Measurements from ENCODE around the gene NDUFA11. TPM values are rescaled to one million over a fixed set of nuclear protein-coding genes. Genes with fewer than 3 reads are reported as not detected.

Gene NDUFA11
- total and polyA plus RNA-seq, 2 of the 13 experiments (the other 11 are each of a cell fraction or from before 2014, with no cell fraction given): 286 to 378 TPM

DNA sequence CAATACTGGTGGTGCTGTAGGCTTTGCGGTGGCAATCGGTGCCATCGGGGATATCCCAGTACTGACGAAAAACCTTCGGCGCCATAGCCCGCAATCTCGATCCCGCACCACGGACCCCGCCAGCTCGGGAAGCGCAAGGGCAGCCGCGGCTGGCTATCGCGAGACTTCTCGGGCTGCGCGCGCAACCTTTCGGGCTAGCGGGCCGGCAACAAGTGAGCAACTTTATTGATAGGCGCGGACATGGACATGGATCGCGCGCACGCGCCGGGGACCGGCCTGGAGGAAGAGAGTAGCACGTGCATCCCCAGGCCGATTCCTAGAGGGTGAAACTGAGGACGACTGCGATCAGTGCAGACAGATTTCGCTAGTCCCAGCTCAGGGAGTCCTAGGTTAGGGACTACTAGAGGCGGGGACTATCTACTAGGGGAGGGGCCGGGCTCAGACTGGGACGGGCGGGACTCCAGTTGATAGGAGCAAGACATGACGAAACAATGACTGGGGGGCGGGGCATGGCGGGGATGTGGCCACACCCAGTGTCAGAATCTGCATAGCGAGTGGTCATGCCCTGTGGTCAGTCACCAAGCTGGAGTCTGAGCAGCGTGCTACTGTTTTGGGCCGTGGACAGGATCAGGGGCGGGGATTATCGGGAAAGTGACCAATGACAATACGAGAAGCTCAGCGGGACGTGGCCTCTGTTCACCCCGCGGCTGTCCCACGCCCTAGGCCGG lies at the start of gene NDUFA11 (continued):
- TF ChIP-seq FOXC1 (CRISPR knock-in tag; IDR thresholded peaks at IDR 0.05; ENCODE audit: borderline replicate concordance): peak; percentile 76; the same call in 1 of the 2 replicates
- 0 out of 2 replicates have a peak, but pooled peaks have one; percentile 11 for TF ChIP-seq ZNF292 (CRISPR knock-in tag; IDR thresholded peaks at IDR 0.05; ENCODE audit: borderline replicate concordance, low read depth)
- TF ChIP-seq, protein P1, sequence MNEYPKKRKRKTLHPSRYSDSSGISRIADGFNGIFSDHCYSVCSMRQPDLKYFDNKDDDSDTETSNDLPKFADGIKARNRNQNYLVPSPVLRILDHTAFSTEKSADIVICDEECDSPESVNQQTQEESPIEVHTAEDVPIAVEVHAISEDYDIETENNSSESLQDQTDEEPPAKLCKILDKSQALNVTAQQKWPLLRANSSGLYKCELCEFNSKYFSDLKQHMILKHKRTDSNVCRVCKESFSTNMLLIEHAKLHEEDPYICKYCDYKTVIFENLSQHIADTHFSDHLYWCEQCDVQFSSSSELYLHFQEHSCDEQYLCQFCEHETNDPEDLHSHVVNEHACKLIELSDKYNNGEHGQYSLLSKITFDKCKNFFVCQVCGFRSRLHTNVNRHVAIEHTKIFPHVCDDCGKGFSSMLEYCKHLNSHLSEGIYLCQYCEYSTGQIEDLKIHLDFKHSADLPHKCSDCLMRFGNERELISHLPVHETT (CRISPR knock-in tag; conservative IDR thresholded peaks at IDR 0.05): peak; percentile 60; the same call in 1 of the 2 replicates
- TF ChIP-seq SOX13 (IDR thresholded peaks at IDR 0.05): no peak; the same call in 1 of the 2 replicates
- peak in 1 of 2 experiments; percentile 63; a peak in 1 of 4 replicates for TF ChIP-seq SOX13 (CRISPR knock-in tag; conservative IDR thresholded peaks at IDR 0.05 in 1 of 2, IDR thresholded peaks at IDR 0.05 in 1 of 2)
- TF ChIP-seq KDM4B (CRISPR knock-in tag; IDR thresholded peaks at IDR 0.05): no peak
- TF ChIP-seq ZNF772 (CRISPR knock-in tag; IDR thresholded peaks at IDR 0.05): peak; percentile 95
- TF ChIP-seq SMARCE1 (IDR thresholded peaks at IDR 0.05; ENCODE audit: borderline replicate concordance): no peak
- TF ChIP-seq MEF2D (CRISPR knock-in tag; IDR thresholded peaks at IDR 0.05): peak; percentile 74
- peak; percentile 74 for TF ChIP-seq ELF3 (CRISPR knock-in tag; IDR thresholded peaks at IDR 0.05)
- TF ChIP-seq, protein P2, sequence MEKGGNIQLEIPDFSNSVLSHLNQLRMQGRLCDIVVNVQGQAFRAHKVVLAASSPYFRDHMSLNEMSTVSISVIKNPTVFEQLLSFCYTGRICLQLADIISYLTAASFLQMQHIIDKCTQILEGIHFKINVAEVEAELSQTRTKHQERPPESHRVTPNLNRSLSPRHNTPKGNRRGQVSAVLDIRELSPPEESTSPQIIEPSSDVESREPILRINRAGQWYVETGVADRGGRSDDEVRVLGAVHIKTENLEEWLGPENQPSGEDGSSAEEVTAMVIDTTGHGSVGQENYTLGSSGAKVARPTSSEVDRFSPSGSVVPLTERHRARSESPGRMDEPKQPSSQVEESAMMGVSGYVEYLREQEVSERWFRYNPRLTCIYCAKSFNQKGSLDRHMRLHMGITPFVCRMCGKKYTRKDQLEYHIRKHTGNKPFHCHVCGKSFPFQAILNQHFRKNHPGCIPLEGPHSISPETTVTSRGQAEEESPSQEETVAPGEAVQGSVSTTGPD (CRISPR knock-in tag; IDR thresholded peaks at IDR 0.05): peak; percentile 66; the same call in 1 of the 2 replicates
- TF ChIP-seq ZNF253 (CRISPR knock-in tag; IDR thresholded peaks at IDR 0.05; ENCODE audit: borderline replicate concordance): no peak
- TF ChIP-seq, protein P3, sequence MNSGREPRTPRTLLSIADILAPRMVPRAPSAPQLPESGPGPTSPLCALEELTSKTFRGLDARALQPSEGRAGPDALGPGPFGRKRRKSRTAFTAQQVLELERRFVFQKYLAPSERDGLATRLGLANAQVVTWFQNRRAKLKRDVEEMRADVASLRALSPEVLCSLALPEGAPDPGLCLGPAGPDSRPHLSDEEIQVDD (CRISPR knock-in tag; IDR thresholded peaks at IDR 0.05; ENCODE audit: borderline replicate concordance): no peak
- peak; percentile 95 for TF ChIP-seq THAP11 (CRISPR knock-in tag; IDR thresholded peaks at IDR 0.05)
- TF ChIP-seq, protein P4, sequence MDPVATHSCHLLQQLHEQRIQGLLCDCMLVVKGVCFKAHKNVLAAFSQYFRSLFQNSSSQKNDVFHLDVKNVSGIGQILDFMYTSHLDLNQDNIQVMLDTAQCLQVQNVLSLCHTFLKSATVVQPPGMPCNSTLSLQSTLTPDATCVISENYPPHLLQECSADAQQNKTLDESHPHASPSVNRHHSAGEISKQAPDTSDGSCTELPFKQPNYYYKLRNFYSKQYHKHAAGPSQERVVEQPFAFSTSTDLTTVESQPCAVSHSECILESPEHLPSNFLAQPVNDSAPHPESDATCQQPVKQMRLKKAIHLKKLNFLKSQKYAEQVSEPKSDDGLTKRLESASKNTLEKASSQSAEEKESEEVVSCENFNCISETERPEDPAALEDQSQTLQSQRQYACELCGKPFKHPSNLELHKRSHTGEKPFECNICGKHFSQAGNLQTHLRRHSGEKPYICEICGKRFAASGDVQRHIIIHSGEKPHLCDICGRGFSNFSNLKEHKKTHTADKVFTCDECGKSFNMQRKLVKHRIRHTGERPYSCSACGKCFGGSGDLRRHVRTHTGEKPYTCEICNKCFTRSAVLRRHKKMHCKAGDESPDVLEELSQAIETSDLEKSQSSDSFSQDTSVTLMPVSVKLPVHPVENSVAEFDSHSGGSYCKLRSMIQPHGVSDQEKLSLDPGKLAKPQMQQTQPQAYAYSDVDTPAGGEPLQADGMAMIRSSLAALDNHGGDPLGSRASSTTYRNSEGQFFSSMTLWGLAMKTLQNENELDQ (CRISPR knock-in tag; IDR thresholded peaks at IDR 0.05; ENCODE audit: borderline replicate concordance): no peak
- TF ChIP-seq, protein P5, sequence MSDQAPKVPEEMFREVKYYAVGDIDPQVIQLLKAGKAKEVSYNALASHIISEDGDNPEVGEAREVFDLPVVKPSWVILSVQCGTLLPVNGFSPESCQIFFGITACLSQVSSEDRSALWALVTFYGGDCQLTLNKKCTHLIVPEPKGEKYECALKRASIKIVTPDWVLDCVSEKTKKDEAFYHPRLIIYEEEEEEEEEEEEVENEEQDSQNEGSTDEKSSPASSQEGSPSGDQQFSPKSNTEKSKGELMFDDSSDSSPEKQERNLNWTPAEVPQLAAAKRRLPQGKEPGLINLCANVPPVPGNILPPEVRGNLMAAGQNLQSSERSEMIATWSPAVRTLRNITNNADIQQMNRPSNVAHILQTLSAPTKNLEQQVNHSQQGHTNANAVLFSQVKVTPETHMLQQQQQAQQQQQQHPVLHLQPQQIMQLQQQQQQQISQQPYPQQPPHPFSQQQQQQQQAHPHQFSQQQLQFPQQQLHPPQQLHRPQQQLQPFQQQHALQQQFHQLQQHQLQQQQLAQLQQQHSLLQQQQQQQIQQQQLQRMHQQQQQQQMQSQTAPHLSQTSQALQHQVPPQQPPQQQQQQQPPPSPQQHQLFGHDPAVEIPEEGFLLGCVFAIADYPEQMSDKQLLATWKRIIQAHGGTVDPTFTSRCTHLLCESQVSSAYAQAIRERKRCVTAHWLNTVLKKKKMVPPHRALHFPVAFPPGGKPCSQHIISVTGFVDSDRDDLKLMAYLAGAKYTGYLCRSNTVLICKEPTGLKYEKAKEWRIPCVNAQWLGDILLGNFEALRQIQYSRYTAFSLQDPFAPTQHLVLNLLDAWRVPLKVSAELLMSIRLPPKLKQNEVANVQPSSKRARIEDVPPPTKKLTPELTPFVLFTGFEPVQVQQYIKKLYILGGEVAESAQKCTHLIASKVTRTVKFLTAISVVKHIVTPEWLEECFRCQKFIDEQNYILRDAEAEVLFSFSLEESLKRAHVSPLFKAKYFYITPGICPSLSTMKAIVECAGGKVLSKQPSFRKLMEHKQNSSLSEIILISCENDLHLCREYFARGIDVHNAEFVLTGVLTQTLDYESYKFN (CRISPR knock-in tag; conservative IDR thresholded peaks at IDR 0.05): peak; percentile 67
- peak; percentile 38; the same call in 1 of the 2 replicates for TF ChIP-seq RFXANK (CRISPR knock-in tag; IDR thresholded peaks at IDR 0.05)
- TF ChIP-seq ZSCAN25 (CRISPR knock-in tag; IDR thresholded peaks at IDR 0.05): no peak
- peak; percentile 96 for TF ChIP-seq KDM5A (IDR thresholded peaks at IDR 0.05; ENCODE audit: borderline replicate concordance, low read length)
- no peak for TF ChIP-seq ZNF3 (CRISPR knock-in tag; IDR thresholded peaks at IDR 0.05)
